Panc1 (cell line): ENCODE measurements around the gene NAA40. TPM values are rescaled to one million over a fixed set of nuclear protein-coding genes. Genes with fewer than 3 reads are reported as not detected.
A peak's percentile ranks its signal among the peaks of the same experiment; 100 is the strongest.

ENCODE experiments used
- ATAC-seq: fragments of 200-7000 bp; cut with Tn5 transposase; 2 replicates; pipeline ENCODE4 v1.9.1; 2020; ENCODE audit warnings: mild to moderate bottlenecking, moderate library complexity
- BruUV-seq: library from RNA; stranded (reverse); fragments of 400-500 nt; replicated peaks from 2 replicates; lab custom pipeline; 2021; lab: Mats Ljungman, UMichigan
- CTCF ChIA-PET: fragments of 300-600 bp; sonication (Branson Sonifier 250); formaldehyde crosslinking; loops from one replicate; lab custom pipeline; 2022; ENCODE audit warnings: antibody characterized with exemption; lab: Charles Lee
- POLR2A ChIA-PET: fragments of 300-600 bp; sonication (Branson Sonifier 250); formaldehyde crosslinking; loops from one replicate; lab custom pipeline; 2022; ENCODE audit warnings: antibody characterized with exemption; lab: Charles Lee
- DNase-seq: peaks from one replicate; pipeline ENCODE4 v3.0.0-alpha.2; 2010; ENCODE audit warnings: low read depth, low spot score
- H3K27ac ChIP-seq: 2 replicates; pipeline ENCODE4 v1.5.1; 2011; ENCODE audit warnings: mild to moderate bottlenecking, low read length, inconsistent platforms
- H3K27me3 ChIP-seq: fragments of 200-500 bp; sonication (Bioruptor generic); 2 replicates; pipeline ENCODE4 v1.6.0; 2014; ENCODE audit warnings: low read length, inconsistent platforms; ENCODE audit not compliant: control insufficient read depth, insufficient read depth
- H3K36me3 ChIP-seq: fragments of 200-500 bp; sonication (Bioruptor generic); 2 replicates; pipeline ENCODE4 v1.5.1; 2014; ENCODE audit warnings: inconsistent platforms, mild to moderate bottlenecking, low read length, moderate library complexity; ENCODE audit not compliant: control insufficient read depth, insufficient read depth
- H3K4me1 ChIP-seq: 2 replicates; pipeline ENCODE4 v1.5.1; 2011; ENCODE audit warnings: inconsistent platforms, mild to moderate bottlenecking, low read length, moderate library complexity; ENCODE audit not compliant: control insufficient read depth, insufficient read depth
- H3K4me3 ChIP-seq, 2 experiments: 2 replicates each; pipeline ENCODE4 v1.5.1; 2011 to 2012; ENCODE audit warnings: low read depth in 2 of 2, low read length in 2 of 2, mild to moderate bottlenecking in 2 of 2, inconsistent platforms in 1 of 2, moderate library complexity in 1 of 2
- H3K9me3 ChIP-seq: fragments of 200-500 bp; sonication (Bioruptor generic); 2 replicates; pipeline ENCODE4 v1.5.1; 2014; ENCODE audit warnings: low read depth, mild to moderate bottlenecking, inconsistent platforms, low read length, moderate library complexity; ENCODE audit not compliant: control insufficient read depth, insufficient read depth
- POLR2AphosphoS5 ChIP-seq: IDR thresholded peaks from 2 replicates; pipeline ENCODE4 v1.6.1; 2012; ENCODE audit warnings: mild to moderate bottlenecking, low read depth, low read length, moderate library complexity
- SIN3A ChIP-seq: IDR thresholded peaks from 2 replicates; pipeline ENCODE4 v1.6.1; 2012; ENCODE audit warnings: low read depth, mild to moderate bottlenecking, low read length, moderate library complexity, borderline replicate concordance; ENCODE audit not compliant: insufficient read depth
- TCF7L2 ChIP-seq: IDR thresholded peaks from 2 replicates; pipeline ENCODE4 v1.6.1; 2011; ENCODE audit warnings: mild to moderate bottlenecking, low read depth, low read length, inconsistent platforms
- in situ Hi-C: cut with HindIII; loops from 2 replicates; pipeline ENCODE4 v1.10.0; 2016; ENCODE audit warnings: low sequenced_read_pairs, low pct_unique_long_range_greater_than_20kb
- intact Hi-C: fragments of 100-400 bp; cut with micrococcal nuclease; formaldehyde crosslinking; loops from one replicate; pipeline ENCODE4 v1.10.0; 2022; ENCODE audit not compliant: unreplicated experiment
- total RNA-seq: library from RNA; stranded (reverse); gene quantifications from one replicate; pipeline ENCODE4 v1.2.1, GENCODE V29; 2021; ENCODE audit not compliant: unreplicated experiment
- TF ChIP-seq, protein P1 (sequence below), 2 experiments: IDR thresholded peaks; 2 replicates each; pipeline ENCODE4 v1.6.1; 2011 to 2012; ENCODE audit warnings: low read depth in 2 of 2, control low read depth in 1 of 2, low read length in 1 of 2, mild to moderate bottlenecking in 1 of 2, moderate library complexity in 1 of 2; ENCODE audit not compliant: insufficient read depth in 1 of 2
- TF ChIP-seq, protein P2 (sequence below): fragments of 450-650 bp; IDR thresholded peaks from 2 replicates; pipeline ENCODE4 v1.5.1; 2017; ENCODE audit warnings: mild to moderate bottlenecking

Gene NAA40
- total RNA-seq, 1 experiment from 2014 or later = 43.2 TPM

DNA sequence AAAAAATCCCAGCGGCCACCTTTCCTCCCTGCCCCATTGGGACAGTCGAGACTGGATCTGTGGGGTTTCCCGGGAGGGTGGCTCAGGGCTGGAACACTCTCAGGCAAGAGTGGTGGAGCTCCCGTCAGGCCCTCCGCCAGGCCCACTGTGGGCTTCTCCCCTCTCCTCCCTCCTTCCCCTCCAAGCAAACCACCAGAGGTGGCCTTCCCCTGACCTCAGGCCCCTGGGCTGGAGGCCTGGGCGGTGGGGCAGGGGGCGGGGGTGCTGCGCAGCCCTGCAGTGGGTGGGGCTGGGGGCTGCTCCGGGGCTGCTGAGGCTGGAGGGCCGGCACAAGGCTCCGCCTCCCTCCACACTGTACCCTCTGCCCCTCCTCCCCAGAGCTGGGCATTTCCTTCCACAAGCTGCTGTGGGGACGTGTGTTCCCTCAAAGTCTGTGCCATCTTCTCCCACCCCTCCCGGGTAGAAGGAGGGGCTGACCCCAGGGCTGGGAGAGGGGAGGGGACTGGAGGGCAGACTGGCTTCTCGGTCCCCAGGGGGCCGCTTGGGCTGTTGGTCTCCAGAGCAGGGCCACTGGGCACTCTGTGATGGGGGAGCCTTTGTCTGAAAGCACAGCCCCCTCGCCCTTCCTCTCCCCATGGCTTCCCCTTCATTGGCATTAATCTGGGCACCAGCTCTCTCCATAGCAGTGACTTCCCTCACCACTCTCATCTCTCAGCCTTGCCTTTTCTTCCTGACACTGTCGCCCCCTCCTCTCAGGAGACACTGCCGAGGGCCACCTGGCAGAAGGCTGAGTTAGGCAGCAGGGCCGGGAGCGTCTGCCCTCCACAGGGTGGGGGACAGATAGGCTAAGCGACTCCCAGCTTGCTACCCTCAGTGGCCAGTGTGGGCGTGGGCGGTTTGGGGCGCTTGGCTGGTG lies 29.0 kb upstream of the NAA40 start:
- CTCF ChIA-PET = no interaction called here
- DNase-seq (no peak), ATAC-seq (peak; percentile 32; the same call in 1 of the 2 replicates)
- no TSS peak for BruUV-seq
- H3K4me1 ChIP-seq = peaks cover 9% of the 10 kb centered on the region
- no peak overlapping the region for H3K27ac ChIP-seq
- H3K9me3 ChIP-seq = no peaks in the 10 kb centered on the region
- POLR2A ChIA-PET = interaction anchor here (0.5 kb wide), 1 partner anchor 1431 kb away, joined by 10 read pairs; no protein-coding TSS in a partner anchor
- H3K27me3 ChIP-seq = no peaks in the 10 kb centered on the region
- in situ Hi-C loops = no loop called here
- H3K36me3 ChIP-seq = peaks cover 2% of the 10 kb centered on the region; the same call in 1 of the 2 replicates
- intact Hi-C loops = no loop called here
- no peak overlapping the region for H3K4me3 ChIP-seq
- TF ChIP-seq SIN3A = no peak
- TF ChIP-seq POLR2AphosphoS5 = 0 out of 2 replicates have a peak, but pooled peaks have one; percentile 19

DNA sequence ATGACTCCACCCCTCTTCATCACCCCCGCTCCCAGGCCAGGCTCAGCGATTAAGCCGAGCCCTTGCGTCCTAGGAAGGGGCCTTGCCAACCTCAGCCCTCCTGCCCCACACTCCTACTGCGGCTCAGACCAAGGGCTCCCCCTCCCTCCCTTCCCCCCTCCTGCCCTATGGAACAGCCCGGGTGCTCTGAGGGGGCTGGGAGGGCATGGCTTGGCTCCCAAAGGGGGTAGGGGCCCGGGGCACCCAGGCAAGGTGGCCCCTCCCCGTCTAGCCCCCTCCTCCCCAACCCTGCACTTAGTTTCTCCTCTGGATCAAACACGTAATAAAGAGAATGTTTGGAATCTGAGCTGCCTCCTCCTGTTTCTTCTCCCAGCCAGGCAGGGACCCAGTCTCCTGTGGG lies 28.1 kb upstream of the NAA40 start:
- peaks cover 2% of the 10 kb centered on the region; the same call in 1 of the 2 replicates for H3K36me3 ChIP-seq
- intact Hi-C loops = no loop called here
- H3K4me3 ChIP-seq = no peak overlapping the region
- ATAC-seq = no peak
- no peaks in the 10 kb centered on the region for H3K27me3 ChIP-seq
- no peak for DNase-seq
- in situ Hi-C loops = no loop called here
- H3K4me1 ChIP-seq = peaks cover 10% of the 10 kb centered on the region
- ChIA-PET POLR2A (interaction anchor here (0.5 kb wide), 1 partner anchor 149 kb away, joined by 4 read pairs; no protein-coding TSS in a partner anchor), CTCF (interaction anchor here (0.6 to 0.7 kb wide), 2 partner anchors 72 to 239 kb away, joined by 3 read pairs; partner anchors contain the start of gene MARK2)
- H3K9me3 ChIP-seq = no peaks in the 10 kb centered on the region
- TF ChIP-seq, protein P1, sequence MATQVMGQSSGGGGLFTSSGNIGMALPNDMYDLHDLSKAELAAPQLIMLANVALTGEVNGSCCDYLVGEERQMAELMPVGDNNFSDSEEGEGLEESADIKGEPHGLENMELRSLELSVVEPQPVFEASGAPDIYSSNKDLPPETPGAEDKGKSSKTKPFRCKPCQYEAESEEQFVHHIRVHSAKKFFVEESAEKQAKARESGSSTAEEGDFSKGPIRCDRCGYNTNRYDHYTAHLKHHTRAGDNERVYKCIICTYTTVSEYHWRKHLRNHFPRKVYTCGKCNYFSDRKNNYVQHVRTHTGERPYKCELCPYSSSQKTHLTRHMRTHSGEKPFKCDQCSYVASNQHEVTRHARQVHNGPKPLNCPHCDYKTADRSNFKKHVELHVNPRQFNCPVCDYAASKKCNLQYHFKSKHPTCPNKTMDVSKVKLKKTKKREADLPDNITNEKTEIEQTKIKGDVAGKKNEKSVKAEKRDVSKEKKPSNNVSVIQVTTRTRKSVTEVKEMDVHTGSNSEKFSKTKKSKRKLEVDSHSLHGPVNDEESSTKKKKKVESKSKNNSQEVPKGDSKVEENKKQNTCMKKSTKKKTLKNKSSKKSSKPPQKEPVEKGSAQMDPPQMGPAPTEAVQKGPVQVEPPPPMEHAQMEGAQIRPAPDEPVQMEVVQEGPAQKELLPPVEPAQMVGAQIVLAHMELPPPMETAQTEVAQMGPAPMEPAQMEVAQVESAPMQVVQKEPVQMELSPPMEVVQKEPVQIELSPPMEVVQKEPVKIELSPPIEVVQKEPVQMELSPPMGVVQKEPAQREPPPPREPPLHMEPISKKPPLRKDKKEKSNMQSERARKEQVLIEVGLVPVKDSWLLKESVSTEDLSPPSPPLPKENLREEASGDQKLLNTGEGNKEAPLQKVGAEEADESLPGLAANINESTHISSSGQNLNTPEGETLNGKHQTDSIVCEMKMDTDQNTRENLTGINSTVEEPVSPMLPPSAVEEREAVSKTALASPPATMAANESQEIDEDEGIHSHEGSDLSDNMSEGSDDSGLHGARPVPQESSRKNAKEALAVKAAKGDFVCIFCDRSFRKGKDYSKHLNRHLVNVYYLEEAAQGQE (IDR thresholded peaks at IDR 0.05; ENCODE audit: insufficient read depth in 1 of 2, low read depth in 2 of 2, low read length in 1 of 2) = no peak
- TF ChIP-seq POLR2AphosphoS5 (no peak), SIN3A (no peak), TCF7L2 (no peak)
- TF ChIP-seq, protein P2, sequence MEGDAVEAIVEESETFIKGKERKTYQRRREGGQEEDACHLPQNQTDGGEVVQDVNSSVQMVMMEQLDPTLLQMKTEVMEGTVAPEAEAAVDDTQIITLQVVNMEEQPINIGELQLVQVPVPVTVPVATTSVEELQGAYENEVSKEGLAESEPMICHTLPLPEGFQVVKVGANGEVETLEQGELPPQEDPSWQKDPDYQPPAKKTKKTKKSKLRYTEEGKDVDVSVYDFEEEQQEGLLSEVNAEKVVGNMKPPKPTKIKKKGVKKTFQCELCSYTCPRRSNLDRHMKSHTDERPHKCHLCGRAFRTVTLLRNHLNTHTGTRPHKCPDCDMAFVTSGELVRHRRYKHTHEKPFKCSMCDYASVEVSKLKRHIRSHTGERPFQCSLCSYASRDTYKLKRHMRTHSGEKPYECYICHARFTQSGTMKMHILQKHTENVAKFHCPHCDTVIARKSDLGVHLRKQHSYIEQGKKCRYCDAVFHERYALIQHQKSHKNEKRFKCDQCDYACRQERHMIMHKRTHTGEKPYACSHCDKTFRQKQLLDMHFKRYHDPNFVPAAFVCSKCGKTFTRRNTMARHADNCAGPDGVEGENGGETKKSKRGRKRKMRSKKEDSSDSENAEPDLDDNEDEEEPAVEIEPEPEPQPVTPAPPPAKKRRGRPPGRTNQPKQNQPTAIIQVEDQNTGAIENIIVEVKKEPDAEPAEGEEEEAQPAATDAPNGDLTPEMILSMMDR = no peak
- no TSS peak for BruUV-seq
- H3K27ac ChIP-seq = no peak overlapping the region
